ENCODE data around the gene SNX30. TPM values are rescaled to one million over a fixed set of nuclear protein-coding genes. Genes with fewer than 3 reads are reported as not detected.

SNX30 gene
- total and polyA plus RNA-seq, 4 donors = 1.8 to 13.5 (median 6.5) TPM

- Histone ChIP-seq H3K4me3 (ENCODE audit: low read depth in 1 of 3, low read length in 3 of 3) (no peak overlapping the region), H3K36me3 (ENCODE audit: control insufficient read depth in 4 of 4, insufficient read depth in 3 of 4, low read depth in 1 of 4, low read length in 3 of 4) (no peaks in the 10 kb centered on the region), H3K27ac (ENCODE audit: low read depth in 1 of 2, low read length in 2 of 2) (no peak overlapping the region), H3K4me1 (ENCODE audit: control insufficient read depth in 4 of 4, insufficient read depth in 4 of 4, low read length in 3 of 4) (no peaks in the 10 kb centered on the region), H3K27me3 (ENCODE audit: control insufficient read depth in 4 of 4, insufficient read depth in 4 of 4, low read length in 3 of 4) (no peaks in the 10 kb centered on the region), H3K9ac (ENCODE audit: low read depth in 1 of 2, low read length in 2 of 2) (no peak overlapping the region), H3K9me3 (ENCODE audit: control insufficient read depth in 4 of 4, low read length in 3 of 4) (no peaks in the 10 kb centered on the region)
- DNase-seq (ENCODE audit: low spot score) = no peak
- TF ChIP-seq ZBTB33 (IDR thresholded peaks at IDR 0.05) = no peak
- TF ChIP-seq GABPA (IDR thresholded peaks at IDR 0.05 in 1 of 2, conservative IDR thresholded peaks at IDR 0.05 in 1 of 2) = no peak
- no peak for TF ChIP-seq YY1 (IDR thresholded peaks at IDR 0.05)
- no peak for TF ChIP-seq FOXA2 (IDR thresholded peaks at IDR 0.05)
- no peak for TF ChIP-seq EGR1 (IDR thresholded peaks at IDR 0.05; ENCODE audit: low read depth in 2 of 2)
- TF ChIP-seq NR2F2 (IDR thresholded peaks at IDR 0.05) = no peak
- TF ChIP-seq RXRA (IDR thresholded peaks at IDR 0.05) = no peak
- TF ChIP-seq HNF4A (conservative IDR thresholded peaks at IDR 0.05) = no peak
- TF ChIP-seq REST (IDR thresholded peaks at IDR 0.05) = no peak
- TF ChIP-seq SP1 (IDR thresholded peaks at IDR 0.05) = no peak
- no peak for TF ChIP-seq ATF3 (IDR thresholded peaks at IDR 0.05)
- TF ChIP-seq TAF1 (conservative IDR thresholded peaks at IDR 0.05) = no peak
- no peak for TF ChIP-seq FOXA1 (IDR thresholded peaks at IDR 0.05)
- WGBS = 91% methylated on average over 3 of the region's 3 CpGs
These were observed 72.1 kb downstream of the SNX30 start for GRCh38 chr9:112822618-112823017.

GRCh38 chr9:112823257-112823656 lies 72.7 kb downstream of the SNX30 start:
- no peak overlapping the region for H3K4me3 ChIP-seq (ENCODE audit: low read depth in 1 of 3, low read length in 3 of 3)
- no peak overlapping the region for H3K9ac ChIP-seq (ENCODE audit: low read depth in 1 of 2, low read length in 2 of 2)
- no peak overlapping the region for H3K27ac ChIP-seq (ENCODE audit: low read depth in 1 of 2, low read length in 2 of 2)
- DNase-seq (ENCODE audit: low spot score) = no peak
- no peaks in the 10 kb centered on the region for H3K9me3 ChIP-seq (ENCODE audit: control insufficient read depth in 4 of 4, low read length in 3 of 4)
- WGBS = 87% methylated on average over 3 of the region's 3 CpGs
- H3K27me3 ChIP-seq (ENCODE audit: control insufficient read depth in 4 of 4, insufficient read depth in 4 of 4, low read length in 3 of 4) = no peaks in the 10 kb centered on the region
- H3K36me3 ChIP-seq (ENCODE audit: control insufficient read depth in 4 of 4, insufficient read depth in 3 of 4, low read depth in 1 of 4, low read length in 3 of 4) = no peaks in the 10 kb centered on the region
- no peaks in the 10 kb centered on the region for H3K4me1 ChIP-seq (ENCODE audit: control insufficient read depth in 4 of 4, insufficient read depth in 4 of 4, low read length in 3 of 4)
- no peak for TF ChIP-seq GABPA (IDR thresholded peaks at IDR 0.05 in 1 of 2, conservative IDR thresholded peaks at IDR 0.05 in 1 of 2)
- TF ChIP-seq ATF3 (IDR thresholded peaks at IDR 0.05) = no peak
- no peak for TF ChIP-seq TAF1 (conservative IDR thresholded peaks at IDR 0.05)
- no peak for TF ChIP-seq SP1 (IDR thresholded peaks at IDR 0.05)
- no peak for TF ChIP-seq ZBTB33 (IDR thresholded peaks at IDR 0.05)
- no peak for TF ChIP-seq FOXA2 (IDR thresholded peaks at IDR 0.05)
- TF ChIP-seq RXRA (IDR thresholded peaks at IDR 0.05) = no peak
- no peak for TF ChIP-seq HNF4A (conservative IDR thresholded peaks at IDR 0.05)
- no peak for TF ChIP-seq RAD21 (IDR thresholded peaks at IDR 0.05)
- no peak for TF ChIP-seq REST (IDR thresholded peaks at IDR 0.05)
- TF ChIP-seq FOXA1 (IDR thresholded peaks at IDR 0.05) = no peak
- no peak for TF ChIP-seq EGR1 (IDR thresholded peaks at IDR 0.05; ENCODE audit: low read depth in 2 of 2)
- TF ChIP-seq MAX (IDR thresholded peaks at IDR 0.05) = no peak
- no peak for TF ChIP-seq CTCF (IDR thresholded peaks at IDR 0.05; ENCODE audit: low read depth, low read length, missing input control)
- no peak for TF ChIP-seq JUND (IDR thresholded peaks at IDR 0.05)
- no peak for TF ChIP-seq HNF4G (IDR thresholded peaks at IDR 0.05)

Measured in liver (tissue), 9 donors.